ENCODE results near the gene ENOSF1. TPM values are rescaled to one million over a fixed set of nuclear protein-coding genes. Genes with fewer than 3 reads are reported as not detected.

Gene ENOSF1
- total RNA-seq, 3 donors from 2014 or later = 72.0 to 132 (median 95.2) TPM

- Histone ChIP-seq H3K4me3 (no peak overlapping the region), H3K36me3 (ENCODE audit: low read depth) (no peaks in the 10 kb centered on the region), H3K9me3 (no peaks in the 10 kb centered on the region), H3K4me1 (ENCODE audit: low read depth) (no peaks in the 10 kb centered on the region)
- TF ChIP-seq, protein P1, sequence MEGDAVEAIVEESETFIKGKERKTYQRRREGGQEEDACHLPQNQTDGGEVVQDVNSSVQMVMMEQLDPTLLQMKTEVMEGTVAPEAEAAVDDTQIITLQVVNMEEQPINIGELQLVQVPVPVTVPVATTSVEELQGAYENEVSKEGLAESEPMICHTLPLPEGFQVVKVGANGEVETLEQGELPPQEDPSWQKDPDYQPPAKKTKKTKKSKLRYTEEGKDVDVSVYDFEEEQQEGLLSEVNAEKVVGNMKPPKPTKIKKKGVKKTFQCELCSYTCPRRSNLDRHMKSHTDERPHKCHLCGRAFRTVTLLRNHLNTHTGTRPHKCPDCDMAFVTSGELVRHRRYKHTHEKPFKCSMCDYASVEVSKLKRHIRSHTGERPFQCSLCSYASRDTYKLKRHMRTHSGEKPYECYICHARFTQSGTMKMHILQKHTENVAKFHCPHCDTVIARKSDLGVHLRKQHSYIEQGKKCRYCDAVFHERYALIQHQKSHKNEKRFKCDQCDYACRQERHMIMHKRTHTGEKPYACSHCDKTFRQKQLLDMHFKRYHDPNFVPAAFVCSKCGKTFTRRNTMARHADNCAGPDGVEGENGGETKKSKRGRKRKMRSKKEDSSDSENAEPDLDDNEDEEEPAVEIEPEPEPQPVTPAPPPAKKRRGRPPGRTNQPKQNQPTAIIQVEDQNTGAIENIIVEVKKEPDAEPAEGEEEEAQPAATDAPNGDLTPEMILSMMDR (IDR thresholded peaks at IDR 0.05) = no peak
- intact Hi-C loops (cut with DNase I, micrococcal nuclease) = no loop called here
- DNase-seq = no peak
- no peak for ATAC-seq
Measured at GRCh38 chr18:677951-678381, 34.5 kb downstream of the ENOSF1 start.

GRCh38 chr18:677145-677544 lies 35.3 kb downstream of the ENOSF1 start:
- no peaks in the 10 kb centered on the region for H3K36me3 ChIP-seq (ENCODE audit: low read depth)
- TF ChIP-seq, protein P1 (IDR thresholded peaks at IDR 0.05) = no peak
- DNase-seq (no peak), ATAC-seq (no peak)
- H3K4me1 ChIP-seq (ENCODE audit: low read depth) = no peaks in the 10 kb centered on the region
- intact Hi-C loops (cut with DNase I, micrococcal nuclease) = no loop called here
- H3K9me3 ChIP-seq = no peaks in the 10 kb centered on the region
- H3K4me3 ChIP-seq = no peak overlapping the region

DNA sequence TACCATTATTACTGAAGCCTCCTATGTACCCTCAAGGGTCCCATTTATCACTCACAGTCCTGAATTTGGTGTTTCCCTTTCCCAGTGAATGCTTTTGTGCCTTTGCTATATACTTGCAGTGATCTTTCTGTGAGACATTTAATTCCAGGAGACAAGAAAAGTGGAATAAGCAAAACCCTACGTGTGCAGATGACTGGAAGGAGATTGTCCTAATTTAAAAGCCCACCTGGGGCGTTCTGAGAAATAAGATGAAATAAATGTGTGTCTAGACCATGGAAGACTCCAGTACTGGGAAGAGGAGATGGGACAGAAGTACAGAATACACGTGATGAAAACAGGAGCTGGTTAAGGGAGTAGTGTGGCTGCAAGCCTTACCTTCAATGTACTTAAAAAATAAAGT lies 35.7 kb downstream of the ENOSF1 start:
- H3K9me3 ChIP-seq = no peaks in the 10 kb centered on the region
- no peaks in the 10 kb centered on the region for H3K4me1 ChIP-seq (ENCODE audit: low read depth)
- DNase-seq (no peak), ATAC-seq (no peak)
- H3K4me3 ChIP-seq = no peak overlapping the region
- TF ChIP-seq, protein P1 (IDR thresholded peaks at IDR 0.05) = no peak
- H3K36me3 ChIP-seq (ENCODE audit: low read depth) = no peaks in the 10 kb centered on the region
- intact Hi-C loops (cut with DNase I, micrococcal nuclease) = no loop called here

- intact Hi-C loops (cut with DNase I, micrococcal nuclease) = no loop called here
- Histone ChIP-seq H3K9me3 (no peaks in the 10 kb centered on the region), H3K4me3 (no peak overlapping the region), H3K36me3 (ENCODE audit: low read depth) (no peaks in the 10 kb centered on the region), H3K4me1 (ENCODE audit: low read depth) (no peaks in the 10 kb centered on the region)
- DNase-seq = no peak
- no peak for ATAC-seq
- TF ChIP-seq, protein P1 (IDR thresholded peaks at IDR 0.05) = no peak
Measured at GRCh38 chr18:676069-676468, 36.4 kb downstream of the ENOSF1 start.

- ATAC-seq (no peak), DNase-seq (no peak)
- H3K9me3 ChIP-seq = no peaks in the 10 kb centered on the region
- intact Hi-C loops (cut with DNase I, micrococcal nuclease) = no loop called here
- H3K4me1 ChIP-seq (ENCODE audit: low read depth) = no peaks in the 10 kb centered on the region
- TF ChIP-seq, protein P1 (IDR thresholded peaks at IDR 0.05) = no peak
- no peaks in the 10 kb centered on the region for H3K36me3 ChIP-seq (ENCODE audit: low read depth)
- no peak overlapping the region for H3K4me3 ChIP-seq
Measured at GRCh38 chr18:675307-675706, 37.1 kb downstream of the ENOSF1 start.

GRCh38 chr18:673769-674168 lies 38.7 kb downstream of the ENOSF1 start:
- Histone ChIP-seq H3K4me3 (no peak overlapping the region), H3K9me3 (no peaks in the 10 kb centered on the region), H3K4me1 (ENCODE audit: low read depth) (no peaks in the 10 kb centered on the region), H3K36me3 (ENCODE audit: low read depth) (no peaks in the 10 kb centered on the region)
- TF ChIP-seq, protein P1 (IDR thresholded peaks at IDR 0.05) = no peak
- DNase-seq = no peak
- ATAC-seq = no peak
- intact Hi-C loops (cut with DNase I, micrococcal nuclease) = no loop called here

Data from mucosa of descending colon (tissue), 3 donors.